H1 (cell line): ENCODE results near the gene ZNF524. TPM values are rescaled to one million over a fixed set of nuclear protein-coding genes. Genes with fewer than 3 reads are reported as not detected.

Experiments
- ASH2L ChIP-seq: fragments of 200-600, 300-600 bp; sonication (generic); IDR thresholded peaks from one replicate; pipeline ENCODE4 v1.7.1; 2017; ENCODE audit warnings: low read length
- CEBPB ChIP-seq: IDR thresholded peaks from 2 replicates; pipeline ENCODE4 v1.6.1; 2012; ENCODE audit warnings: low read depth, low read length
- CHD2 ChIP-seq: IDR thresholded peaks from 2 replicates; pipeline ENCODE4 v1.6.1; 2012; ENCODE audit warnings: low read length, improper control_type of control experiment
- CREB1 ChIP-seq: IDR thresholded peaks from 2 replicates; pipeline ENCODE4 v1.6.1; 2012; ENCODE audit warnings: inconsistent platforms
- EZH2 ChIP-seq: fragments of 200-600 bp; sonication (generic); IDR thresholded peaks from 2 replicates; pipeline ENCODE4 v1.7.1; 2012; ENCODE audit warnings: low read depth, mild to moderate bottlenecking, moderate library complexity, low read length, inconsistent platforms; ENCODE audit not compliant: severe bottlenecking
- GABPA ChIP-seq: IDR thresholded peaks from 2 replicates; pipeline ENCODE4 v1.6.1; 2011; ENCODE audit warnings: mild to moderate bottlenecking, low read length, moderate library complexity, borderline replicate concordance; ENCODE audit not compliant: insufficient read depth
- HDAC6 ChIP-seq: IDR thresholded peaks from one replicate; pipeline ENCODE4 v1.7.1; 2012; ENCODE audit warnings: low read depth, mild to moderate bottlenecking, inconsistent platforms, low read length, moderate library complexity
- JUN ChIP-seq: IDR thresholded peaks from 2 replicates; pipeline ENCODE4 v1.6.1; 2011; ENCODE audit warnings: low read depth, mild to moderate bottlenecking, improper control_type of control experiment, low read length
- JUND ChIP-seq: IDR thresholded peaks from 2 replicates; pipeline ENCODE4 v1.6.1; 2011; ENCODE audit warnings: mild to moderate bottlenecking, improper control_type of control experiment, low read length
- PHF8 ChIP-seq: fragments of 200-600 bp; sonication (generic); conservative IDR thresholded peaks from 2 replicates; pipeline ENCODE4 v1.7.1; 2012; ENCODE audit warnings: low read depth, mild to moderate bottlenecking, inconsistent platforms, low read length, moderate library complexity
- POLR2AphosphoS5 ChIP-seq: IDR thresholded peaks from 2 replicates; pipeline ENCODE4 v1.6.1; 2011; ENCODE audit warnings: low read depth, low read length
- POU5F1 ChIP-seq: IDR thresholded peaks from 2 replicates; pipeline ENCODE4 v1.6.1; 2011; ENCODE audit warnings: low read depth, mild to moderate bottlenecking, low read length, moderate library complexity
- RFX5 ChIP-seq: IDR thresholded peaks from 2 replicates; pipeline ENCODE4 v1.6.1; 2011; ENCODE audit warnings: low read depth, low read length, improper control_type of control experiment, borderline replicate concordance
- RNF2 ChIP-seq: fragments of 200-900, 300-1000 bp; sonication (generic); IDR thresholded peaks from 2 replicates; pipeline ENCODE4 v1.7.1; 2016; ENCODE audit warnings: borderline replicate concordance, low read depth, mild to moderate bottlenecking, antibody characterized with exemption, low read length; ENCODE audit not compliant: poor library complexity, severe bottlenecking; ENCODE audit errors: missing control alignments
- SAP30 ChIP-seq: fragments of 300-600 bp; sonication (generic); IDR thresholded peaks from 2 replicates; pipeline ENCODE4 v1.7.1; 2012; ENCODE audit warnings: low read length, moderate library complexity, mild to moderate bottlenecking, inconsistent platforms; ENCODE audit not compliant: insufficient read depth, insufficient replicate concordance
- SIX5 ChIP-seq: IDR thresholded peaks from 2 replicates; pipeline ENCODE4 v1.6.1; 2011; ENCODE audit warnings: mild to moderate bottlenecking, low read depth, low read length
- YY1 ChIP-seq: IDR thresholded peaks from 2 replicates; pipeline ENCODE4 v1.6.1; 2011; ENCODE audit warnings: low read depth, mild to moderate bottlenecking, low read length
- polyA plus RNA-seq, 7 experiments: library from polyadenylated mRNA; depleted of rRNA in 3 of 7; stranded (reverse) in 5 of 7; unstranded in 2 of 7; fragments of >200 nt in 5 of 7; fragments of 200-250 nt in 2 of 7; gene quantifications; 1 replicate in 5 of 7; 2 replicates in 1 of 7; 4 replicates in 1 of 7; pipeline versions ENCODE4 v1.2.1 to v1.2.3, GENCODE V29; 2011 to 2013; ENCODE audit warnings: missing spikeins in 2 of 7, mixed read lengths in 2 of 7
- total RNA-seq: library from RNA; stranded (reverse); fragmentation: NEBNext Ultra II Directional; extraction: Animal tissue kit (Norgen Biotek cat#: 25700); gene quantifications from 2 replicates; pipeline ENCODE4 v1.2.1, GENCODE V29; 2021

Gene ZNF524
- total and polyA plus RNA-seq, 2 of the 8 experiments (the other 6 are each of a cell fraction or from before 2014, with no cell fraction given), result 4.4 to 4.7 TPM

GRCh38 chr19:55640577-55641425 lies 40.7 kb downstream of the ZNF524 start, which contains the start of gene ZNF580 (continued):
- TF ChIP-seq RNF2 (no peak), YY1 (peak; percentile 5; the same call in 1 of the 2 replicates), SIX5 (no peak), RFX5 (no peak), CHD2 (no peak), CEBPB (no peak), POU5F1 (no peak), POLR2AphosphoS5 (no peak), EZH2 (no peak), JUN (no peak), JUND (no peak), CREB1 (no peak; the same call in 1 of the 2 replicates), SAP30 (no peak), ASH2L (peak; percentile 75), HDAC6 (no peak), PHF8 (peak; percentile 61), GABPA (peak; percentile 67; the same call in 1 of the 2 replicates)
